SK-N-SH treated with all-trans-retinoic acid at 6 μM for 48 hours (cell line): ENCODE data around the gene ARHGEF10L.

Experiments used
- ATAC-seq: fragments of 200-7000 bp; cut with Tn5 transposase; 3 replicates; pipeline ENCODE4 v1.9.1; 2020; ENCODE audit warnings: mild to moderate bottlenecking, moderate library complexity
- ARNTL ChIP-seq: fragments of 450-650 bp; formaldehyde crosslinking; IDR thresholded peaks from 2 replicates; pipeline ENCODE4 v1.5.0; 2020; ENCODE audit warnings: low read depth, mild to moderate bottlenecking, moderate library complexity, borderline replicate concordance
- CSDC2 ChIP-seq: fragments of 250-450 bp; sonication (Bioruptor Pico); IDR thresholded peaks from 2 replicates; pipeline ENCODE4 v1.5.0; 2020; ENCODE audit warnings: mild to moderate bottlenecking, moderate library complexity
- CSRNP3 ChIP-seq: fragments of 250-450 bp; sonication (Bioruptor Pico); IDR thresholded peaks from 2 replicates; pipeline ENCODE4 v1.5.1; 2021; ENCODE audit warnings: mild to moderate bottlenecking, moderate library complexity
- ESRRG ChIP-seq: fragments of 250-450 bp; sonication (Bioruptor Pico); IDR thresholded peaks from 2 replicates; pipeline ENCODE4 v1.6.1; 2021; ENCODE audit warnings: mild to moderate bottlenecking
- GLIS3 ChIP-seq: fragments of 250-450 bp; sonication (Bioruptor Pico); IDR thresholded peaks from 2 replicates; pipeline ENCODE4 v1.5.0; 2020; ENCODE audit warnings: mild to moderate bottlenecking, moderate library complexity
- ISL1 ChIP-seq: fragments of 250-450 bp; sonication (Bioruptor Pico); IDR thresholded peaks from 2 replicates; pipeline ENCODE4 v2.1.2; 2022; ENCODE audit warnings: mild to moderate bottlenecking, moderate library complexity
- OSR1 ChIP-seq: fragments of 250-450 bp; sonication (Bioruptor Pico); IDR thresholded peaks from 2 replicates; pipeline ENCODE4 v1.8.0; 2022; ENCODE audit warnings: moderate library complexity, mild to moderate bottlenecking, inconsistent platforms
- PATZ1 ChIP-seq: fragments of 250-450 bp; sonication (Bioruptor Pico); IDR thresholded peaks from 2 replicates; pipeline ENCODE4 v1.8.0; 2020; ENCODE audit warnings: mild to moderate bottlenecking, moderate library complexity, borderline replicate concordance
- POU6F1 ChIP-seq: fragments of 250-450 bp; sonication (Bioruptor Pico); IDR thresholded peaks from 2 replicates; pipeline ENCODE4 v1.8.0; 2021; ENCODE audit warnings: low read depth, mild to moderate bottlenecking, moderate library complexity, borderline replicate concordance
- PPARA ChIP-seq: fragments of 250-450 bp; sonication (Bioruptor Pico); IDR thresholded peaks from 2 replicates; pipeline ENCODE4 v1.5.0; 2020; ENCODE audit warnings: mild to moderate bottlenecking, borderline replicate concordance
- SNAI2 ChIP-seq: fragments of 250-450 bp; sonication (Bioruptor Pico); IDR thresholded peaks from 2 replicates; pipeline ENCODE4 v1.5.0; 2020; ENCODE audit warnings: mild to moderate bottlenecking, moderate library complexity
- TCF4 ChIP-seq: fragments of 250-450 bp; sonication (Bioruptor Pico); IDR thresholded peaks from 2 replicates; pipeline ENCODE4 v1.8.0; 2021; ENCODE audit warnings: mild to moderate bottlenecking, moderate library complexity, borderline replicate concordance
- TOX ChIP-seq: fragments of 250-450 bp; sonication (Bioruptor Pico); IDR thresholded peaks from 2 replicates; pipeline ENCODE4 v1.8.0; 2021; ENCODE audit warnings: mild to moderate bottlenecking, moderate library complexity, borderline replicate concordance
- ZC3H10 ChIP-seq: fragments of 250-450 bp; sonication (Bioruptor Pico); IDR thresholded peaks from 2 replicates; pipeline ENCODE4 v1.5.1; 2021; ENCODE audit warnings: mild to moderate bottlenecking, moderate library complexity
- ZFP3 ChIP-seq: fragments of 250-450 bp; sonication (Bioruptor Pico); IDR thresholded peaks from 2 replicates; pipeline ENCODE4 v1.5.0; 2020; ENCODE audit warnings: mild to moderate bottlenecking, moderate library complexity
- ZFP30 ChIP-seq: fragments of 450-650 bp; formaldehyde crosslinking; IDR thresholded peaks from 2 replicates; pipeline ENCODE4 v1.5.0; 2022; ENCODE audit warnings: mild to moderate bottlenecking, moderate library complexity
- ZNF565 ChIP-seq: fragments of 450-650 bp; formaldehyde crosslinking; conservative IDR thresholded peaks from 2 replicates; pipeline ENCODE4 v1.5.0; 2020; ENCODE audit warnings: low read depth, mild to moderate bottlenecking, moderate library complexity
- ZNF70 ChIP-seq: fragments of 450-650 bp; formaldehyde crosslinking; IDR thresholded peaks from 2 replicates; pipeline ENCODE4 v1.5.0; 2020; ENCODE audit warnings: mild to moderate bottlenecking, moderate library complexity
- ZNF8 ChIP-seq: fragments of 450-650 bp; formaldehyde crosslinking; IDR thresholded peaks from 2 replicates; pipeline ENCODE4 v1.5.0; 2020; ENCODE audit warnings: mild to moderate bottlenecking, moderate library complexity
- TF ChIP-seq, protein P1 (sequence below): fragments of 250-450 bp; sonication (Bioruptor Pico); IDR thresholded peaks from 2 replicates; pipeline ENCODE4 v1.5.1; 2020; ENCODE audit warnings: low read depth, mild to moderate bottlenecking, moderate library complexity
- TF ChIP-seq, protein P2 (sequence below): fragments of 250-450 bp; sonication (Bioruptor Pico); IDR thresholded peaks from 2 replicates; pipeline ENCODE4 v1.5.0; 2020; ENCODE audit warnings: mild to moderate bottlenecking, moderate library complexity

The ARHGEF10L gene

DNA sequence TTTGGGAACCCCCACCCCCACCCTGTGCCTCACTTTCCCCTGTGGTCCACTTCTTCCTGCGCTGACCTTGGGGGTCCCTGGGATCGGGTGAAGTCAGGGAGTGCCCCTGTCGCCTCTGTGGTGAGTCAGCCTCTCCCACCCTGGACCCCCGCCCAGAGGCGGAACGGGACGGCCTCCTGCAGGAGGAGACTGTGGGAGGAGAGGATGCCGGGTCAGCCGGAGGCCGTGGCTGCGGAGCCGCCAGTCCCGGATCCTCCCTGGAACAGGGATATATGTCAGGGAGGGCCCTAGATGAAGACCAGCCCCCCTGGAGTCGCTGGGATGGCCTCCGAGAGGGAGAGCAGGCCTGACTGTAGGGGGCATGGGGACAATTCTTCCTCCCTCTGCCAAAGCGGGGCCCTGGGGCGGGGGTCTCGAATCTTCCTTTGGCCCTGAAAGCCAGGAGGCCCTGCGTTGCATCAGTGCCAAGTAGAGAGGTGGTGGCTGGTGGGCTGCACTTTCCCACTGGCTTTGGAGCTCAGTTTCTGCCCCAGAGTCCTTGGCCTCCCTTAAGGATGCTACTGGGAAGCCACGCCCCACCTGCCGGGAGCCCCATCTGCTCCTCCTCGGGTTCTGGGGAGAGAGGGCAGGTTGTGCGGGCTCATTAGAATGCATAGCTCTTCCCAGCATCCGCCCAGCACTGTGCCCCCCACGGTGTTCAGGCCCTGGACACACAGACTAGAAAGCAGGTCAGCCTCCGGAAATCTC is 930 bp downstream of the ARHGEF10L start:
- peak; percentile 82 for ATAC-seq
- TF ChIP-seq ZNF70 (CRISPR knock-in tag) (peak; percentile 64), ZFP30 (CRISPR knock-in tag) (no peak), ARNTL (no peak), TOX (no peak)

DNA sequence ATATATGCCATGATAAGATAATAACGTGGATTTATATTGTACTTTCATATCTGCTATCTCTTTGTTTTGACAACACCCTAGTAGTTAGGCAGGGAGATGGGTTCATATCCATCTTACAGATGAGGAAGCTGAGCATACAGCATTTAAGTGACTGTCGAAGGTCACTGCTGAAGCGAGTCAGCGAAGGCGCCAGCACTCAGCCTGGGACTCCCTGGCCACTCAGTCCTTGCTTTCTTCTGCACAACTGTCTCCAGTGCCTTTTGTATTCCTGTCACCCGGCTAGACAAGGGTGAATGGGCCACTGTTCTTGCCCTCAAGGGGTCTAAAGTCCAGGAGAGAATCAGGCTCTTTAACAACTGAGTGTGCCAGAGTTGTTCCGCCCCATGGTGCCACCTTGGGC is 3.1 kb downstream of the ARHGEF10L start:
- no peak for ATAC-seq
- TF ChIP-seq, protein P1, sequence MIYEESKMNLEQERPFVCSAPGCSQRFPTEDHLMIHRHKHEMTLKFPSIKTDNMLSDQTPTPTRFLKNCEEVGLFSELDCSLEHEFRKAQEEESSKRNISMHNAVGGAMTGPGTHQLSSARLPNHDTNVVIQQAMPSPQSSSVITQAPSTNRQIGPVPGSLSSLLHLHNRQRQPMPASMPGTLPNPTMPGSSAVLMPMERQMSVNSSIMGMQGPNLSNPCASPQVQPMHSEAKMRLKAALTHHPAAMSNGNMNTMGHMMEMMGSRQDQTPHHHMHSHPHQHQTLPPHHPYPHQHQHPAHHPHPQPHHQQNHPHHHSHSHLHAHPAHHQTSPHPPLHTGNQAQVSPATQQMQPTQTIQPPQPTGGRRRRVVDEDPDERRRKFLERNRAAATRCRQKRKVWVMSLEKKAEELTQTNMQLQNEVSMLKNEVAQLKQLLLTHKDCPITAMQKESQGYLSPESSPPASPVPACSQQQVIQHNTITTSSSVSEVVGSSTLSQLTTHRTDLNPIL (CRISPR knock-in tag): no peak
- TF ChIP-seq ZNF8 (CRISPR knock-in tag) (no peak), TOX (no peak), ZNF565 (no peak), GLIS3 (no peak), OSR1 (CRISPR knock-in tag) (no peak), SNAI2 (CRISPR knock-in tag) (no peak), ISL1 (CRISPR knock-in tag) (no peak), PPARA (CRISPR knock-in tag) (no peak), ZFP30 (CRISPR knock-in tag) (no peak), ZC3H10 (CRISPR knock-in tag) (no peak), CSDC2 (CRISPR knock-in tag) (no peak), CSRNP3 (CRISPR knock-in tag) (no peak), TCF4 (CRISPR knock-in tag) (no peak), POU6F1 (CRISPR knock-in tag) (no peak), ARNTL (no peak), ESRRG (no peak), PATZ1 (CRISPR knock-in tag) (no peak)
- TF ChIP-seq, protein P2, sequence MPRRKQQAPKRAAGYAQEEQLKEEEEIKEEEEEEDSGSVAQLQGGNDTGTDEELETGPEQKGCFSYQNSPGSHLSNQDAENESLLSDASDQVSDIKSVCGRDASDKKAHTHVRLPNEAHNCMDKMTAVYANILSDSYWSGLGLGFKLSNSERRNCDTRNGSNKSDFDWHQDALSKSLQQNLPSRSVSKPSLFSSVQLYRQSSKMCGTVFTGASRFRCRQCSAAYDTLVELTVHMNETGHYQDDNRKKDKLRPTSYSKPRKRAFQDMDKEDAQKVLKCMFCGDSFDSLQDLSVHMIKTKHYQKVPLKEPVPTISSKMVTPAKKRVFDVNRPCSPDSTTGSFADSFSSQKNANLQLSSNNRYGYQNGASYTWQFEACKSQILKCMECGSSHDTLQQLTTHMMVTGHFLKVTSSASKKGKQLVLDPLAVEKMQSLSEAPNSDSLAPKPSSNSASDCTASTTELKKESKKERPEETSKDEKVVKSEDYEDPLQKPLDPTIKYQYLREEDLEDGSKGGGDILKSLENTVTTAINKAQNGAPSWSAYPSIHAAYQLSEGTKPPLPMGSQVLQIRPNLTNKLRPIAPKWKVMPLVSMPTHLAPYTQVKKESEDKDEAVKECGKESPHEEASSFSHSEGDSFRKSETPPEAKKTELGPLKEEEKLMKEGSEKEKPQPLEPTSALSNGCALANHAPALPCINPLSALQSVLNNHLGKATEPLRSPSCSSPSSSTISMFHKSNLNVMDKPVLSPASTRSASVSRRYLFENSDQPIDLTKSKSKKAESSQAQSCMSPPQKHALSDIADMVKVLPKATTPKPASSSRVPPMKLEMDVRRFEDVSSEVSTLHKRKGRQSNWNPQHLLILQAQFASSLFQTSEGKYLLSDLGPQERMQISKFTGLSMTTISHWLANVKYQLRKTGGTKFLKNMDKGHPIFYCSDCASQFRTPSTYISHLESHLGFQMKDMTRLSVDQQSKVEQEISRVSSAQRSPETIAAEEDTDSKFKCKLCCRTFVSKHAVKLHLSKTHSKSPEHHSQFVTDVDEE (CRISPR knock-in tag): no peak
- TF ChIP-seq, all 23 proteins: peak for 0

- ATAC-seq: peak; percentile 19
- no peak for TF ChIP-seq CSRNP3 (CRISPR knock-in tag)
- TF ChIP-seq, protein P2 (CRISPR knock-in tag): no peak
- TF ChIP-seq ZNF70 (CRISPR knock-in tag): no peak
- no peak for TF ChIP-seq ESRRG
- TF ChIP-seq SNAI2 (CRISPR knock-in tag): no peak
- no peak for TF ChIP-seq ZNF565
- TF ChIP-seq ARNTL: no peak
- no peak for TF ChIP-seq POU6F1 (CRISPR knock-in tag)
- no peak for TF ChIP-seq ZFP3
Observed at GRCh38 chr1:17544776-17545350, 5.4 kb downstream of the ARHGEF10L start.
